AG04449 (cell line): Measurements from ENCODE around the gene YBX3.

Source experiments
- CTCF ChIA-PET: fragments of 350-600 bp; formaldehyde crosslinking; extraction: SDS; loops from one replicate; lab custom pipeline; 2021; ENCODE audit warnings: antibody characterized with exemption; lab: Yijun Ruan, JAX
- POLR2A ChIA-PET: fragments of 400-600, 350-600 bp; formaldehyde crosslinking; extraction: SDS; loops from one replicate; lab custom pipeline; 2020; ENCODE audit warnings: antibody characterized with exemption, inconsistent platforms; lab: Yijun Ruan, JAX
- DNase-seq: peaks from one replicate; pipeline ENCODE4 v3.0.0-alpha.2; 2010; ENCODE audit warnings: low read depth, low spot score
- H3K4me3 ChIP-seq: 2 replicates; pipeline ENCODE4 v1.5.1; 2011; ENCODE audit warnings: low read depth, mild to moderate bottlenecking, control low read depth, low read length
- TF ChIP-seq, protein P1 (sequence below): IDR thresholded peaks from one replicate; pipeline ENCODE4 v1.5.1; 2011; ENCODE audit warnings: mild to moderate bottlenecking, moderate library complexity, low read length, control low read depth, inconsistent platforms; ENCODE audit not compliant: insufficient read depth; ENCODE audit errors: missing control alignments

YBX3 gene

DNA sequence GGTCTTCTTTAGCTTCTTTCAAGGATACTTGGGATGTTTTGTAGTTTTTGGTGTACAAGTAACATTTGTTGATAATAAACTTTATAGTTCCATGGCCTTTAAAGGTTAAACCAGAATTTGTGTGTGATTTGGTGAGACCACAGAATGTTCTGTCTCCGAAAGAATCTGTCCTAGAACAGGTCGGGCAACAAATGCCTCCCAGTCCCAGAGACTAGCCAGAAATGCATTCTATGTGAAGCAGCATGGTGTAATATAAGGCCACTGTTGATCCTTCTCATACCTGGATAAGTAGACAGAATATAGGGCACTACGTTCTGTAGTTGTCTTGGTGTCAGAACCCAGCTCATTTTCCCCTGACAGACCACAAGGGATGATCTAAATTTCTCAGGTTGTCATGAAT lies 59.3 kb downstream of the YBX3 start:
- TF ChIP-seq, protein P1, sequence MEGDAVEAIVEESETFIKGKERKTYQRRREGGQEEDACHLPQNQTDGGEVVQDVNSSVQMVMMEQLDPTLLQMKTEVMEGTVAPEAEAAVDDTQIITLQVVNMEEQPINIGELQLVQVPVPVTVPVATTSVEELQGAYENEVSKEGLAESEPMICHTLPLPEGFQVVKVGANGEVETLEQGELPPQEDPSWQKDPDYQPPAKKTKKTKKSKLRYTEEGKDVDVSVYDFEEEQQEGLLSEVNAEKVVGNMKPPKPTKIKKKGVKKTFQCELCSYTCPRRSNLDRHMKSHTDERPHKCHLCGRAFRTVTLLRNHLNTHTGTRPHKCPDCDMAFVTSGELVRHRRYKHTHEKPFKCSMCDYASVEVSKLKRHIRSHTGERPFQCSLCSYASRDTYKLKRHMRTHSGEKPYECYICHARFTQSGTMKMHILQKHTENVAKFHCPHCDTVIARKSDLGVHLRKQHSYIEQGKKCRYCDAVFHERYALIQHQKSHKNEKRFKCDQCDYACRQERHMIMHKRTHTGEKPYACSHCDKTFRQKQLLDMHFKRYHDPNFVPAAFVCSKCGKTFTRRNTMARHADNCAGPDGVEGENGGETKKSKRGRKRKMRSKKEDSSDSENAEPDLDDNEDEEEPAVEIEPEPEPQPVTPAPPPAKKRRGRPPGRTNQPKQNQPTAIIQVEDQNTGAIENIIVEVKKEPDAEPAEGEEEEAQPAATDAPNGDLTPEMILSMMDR = no peak
- ChIA-PET POLR2A (no interaction called here), CTCF (no interaction called here)
- no peak overlapping the region for H3K4me3 ChIP-seq
- no peak for DNase-seq

DNA sequence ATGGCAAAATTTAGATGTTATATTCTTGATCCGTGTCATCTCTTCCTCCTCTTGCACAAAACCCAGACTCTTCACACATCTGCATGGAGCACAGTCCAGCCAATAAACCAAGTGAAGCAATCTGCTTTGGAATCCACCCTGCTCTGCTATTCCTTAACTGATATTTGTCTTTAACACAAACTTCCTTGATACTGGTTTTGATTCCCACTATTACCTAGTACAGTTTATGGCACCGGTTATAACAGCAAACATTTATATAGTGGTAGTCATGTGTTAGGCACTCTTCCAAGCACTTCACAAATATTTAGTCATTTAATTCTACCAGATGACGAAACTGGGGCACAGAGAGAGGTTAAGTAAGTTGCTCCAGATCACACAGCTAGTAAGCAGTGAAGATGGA lies 61.8 kb downstream of the YBX3 start:
- no peak overlapping the region for H3K4me3 ChIP-seq
- ChIA-PET CTCF (no interaction called here), POLR2A (no interaction called here)
- no peak for DNase-seq
- TF ChIP-seq, protein P1 = no peak

DNA sequence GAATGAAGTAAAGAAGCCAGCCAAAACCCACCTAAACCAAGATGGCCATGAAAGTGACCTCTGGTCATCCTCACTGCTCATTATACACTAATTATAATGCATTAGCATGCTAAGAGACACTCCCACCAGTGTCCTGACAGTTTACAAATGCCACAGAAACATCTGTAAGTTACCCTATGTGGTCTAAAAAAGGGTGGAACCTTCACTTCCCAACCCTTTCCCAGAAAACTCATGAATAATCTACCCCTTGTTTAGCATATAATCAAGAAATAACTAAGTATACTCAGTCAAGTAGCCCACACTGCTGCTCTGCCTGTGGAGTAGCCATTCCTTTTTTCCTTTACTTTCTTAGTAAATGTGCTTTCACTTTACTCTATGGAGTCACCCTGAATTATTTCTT lies 69.1 kb downstream of the YBX3 start:
- CTCF ChIA-PET = no interaction called here
- POLR2A ChIA-PET = no interaction called here

DNA sequence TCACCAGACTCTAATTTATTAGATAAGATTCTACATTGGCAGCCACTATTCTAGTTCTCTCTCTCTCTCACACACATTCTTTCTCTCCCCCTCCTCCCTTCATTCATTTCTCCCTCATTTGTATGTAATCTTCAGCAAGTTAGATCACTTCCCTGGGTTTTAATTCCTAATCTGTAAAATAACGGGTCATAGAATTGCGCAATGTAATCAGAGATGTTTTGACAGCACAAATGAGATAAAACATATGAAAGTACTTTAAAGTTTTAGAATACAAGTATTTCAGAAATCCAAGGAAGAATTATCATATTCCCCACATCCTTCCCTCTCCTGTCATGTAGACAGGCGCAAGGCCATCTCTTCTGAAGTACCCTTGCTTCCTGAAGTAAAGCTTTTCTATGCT lies 70.9 kb downstream of the YBX3 start:
- H3K4me3 ChIP-seq = no peak overlapping the region
- CTCF ChIA-PET = no interaction called here
- POLR2A ChIA-PET = no interaction called here
- TF ChIP-seq, protein P1 = no peak
- DNase-seq = no peak

More for the DNA sequence above, 69.1 kb downstream of the YBX3 start:
- no peak for DNase-seq
- no peak overlapping the region for H3K4me3 ChIP-seq
- TF ChIP-seq, protein P1 = no peak
